Epithelial cell of proximal tubule (primary cell): ENCODE measurements around the gene RTN4RL2. TPM values are rescaled to one million over a fixed set of nuclear protein-coding genes. Genes with fewer than 3 reads are reported as not detected.

ENCODE experiments used
- DNase-seq: peaks from one replicate; pipeline ENCODE4 v3.0.0-alpha.2; 2011; ENCODE audit warnings: low read depth
- H3K4me3 ChIP-seq: 2 replicates; pipeline ENCODE4 v1.5.1; 2011; ENCODE audit warnings: low read depth, mild to moderate bottlenecking, low read length
- CTCF ChIP-seq: conservative IDR thresholded peaks from 2 replicates; pipeline ENCODE4 v1.5.1; 2012; ENCODE audit warnings: low read depth, mild to moderate bottlenecking, low read length
- total RNA-seq: library from RNA; depleted of rRNA; stranded (reverse); fragments of >200 nt; gene quantifications from 2 replicates; pipeline ENCODE4 v1.2.3, GENCODE V29; 2015

Gene RTN4RL2
- total RNA-seq, 1 donor from 2014 or later, result 0.98 TPM

- H3K4me3 ChIP-seq, result no peak overlapping the region
- TF ChIP-seq CTCF, result no peak
- DNase-seq, result no peak
Observed at GRCh38 chr11:57457643-57458023, 2.7 kb upstream of the RTN4RL2 start.

- no peak overlapping the region for H3K4me3 ChIP-seq
- DNase-seq, result no peak
- TF ChIP-seq CTCF, result no peak
Observed at GRCh38 chr11:57458060-57458409, 2.3 kb upstream of the RTN4RL2 start.

- DNase-seq, result no peak
- peak; percentile 85 for TF ChIP-seq CTCF
Observed at GRCh38 chr11:57458410-57459163, 1.7 kb upstream of the RTN4RL2 start.

GRCh38 chr11:57459164-57460021, 935 bp upstream of the RTN4RL2 start:
- no peak for DNase-seq
- H3K4me3 ChIP-seq, result peak overlapping the region; percentile 44

More at GRCh38 chr11:57458410-57459163, 1.7 kb upstream of the RTN4RL2 start:
- peak overlapping the region; percentile 34 for H3K4me3 ChIP-seq

GRCh38 chr11:57460758-57461749, 726 bp downstream of the RTN4RL2 start:
- no peak for DNase-seq
- H3K4me3 ChIP-seq, result peak overlapping the region; percentile 44

More at GRCh38 chr11:57459164-57460021, 935 bp upstream of the RTN4RL2 start:
- no peak for TF ChIP-seq CTCF

More at GRCh38 chr11:57460758-57461749, 726 bp downstream of the RTN4RL2 start:
- TF ChIP-seq CTCF, result no peak
